Caco-2 (cell line): Measurements from ENCODE around the gene KIRREL3. TPM values are rescaled to one million over a fixed set of nuclear protein-coding genes. Genes with fewer than 3 reads are reported as not detected.

Source experiments
- BruUV-seq: library from RNA; stranded (reverse); fragments of 400-500 nt; replicated peaks from 2 replicates; lab custom pipeline; 2021; lab: Mats Ljungman, UMichigan
- CTCF ChIA-PET: fragments of 300-600 bp; sonication (Branson Sonifier 250); formaldehyde crosslinking; loops from one replicate; lab custom pipeline; 2022; ENCODE audit warnings: antibody characterized with exemption; lab: Charles Lee
- POLR2A ChIA-PET: fragments of 300-600 bp; sonication (Branson Sonifier 250); formaldehyde crosslinking; loops from one replicate; lab custom pipeline; 2022; ENCODE audit warnings: antibody characterized with exemption; lab: Charles Lee
- DNase-seq, 2 experiments: peaks; one replicate each; pipeline versions ENCODE4 v3.0.0 to v3.0.0-alpha.2; 2020 to 2022
- H3K27me3 ChIP-seq: replicated peaks from 2 replicates; pipeline ENCODE4 v1.6.0; 2011; ENCODE audit warnings: low read length; ENCODE audit not compliant: control insufficient read depth, insufficient read depth
- H3K36me3 ChIP-seq: 2 replicates; pipeline ENCODE4 v1.5.1; 2011; ENCODE audit warnings: low read length; ENCODE audit not compliant: control insufficient read depth, insufficient read depth
- H3K4me1 ChIP-seq: fragments of 250-450 bp; sonication (Bioruptor Pico); 2 replicates; pipeline ENCODE4 v1.5.1; 2020; ENCODE audit warnings: mild to moderate bottlenecking
- H3K4me3 ChIP-seq: 2 replicates; pipeline ENCODE4 v1.5.1; 2011; ENCODE audit warnings: low read depth, mild to moderate bottlenecking, control low read depth, low read length
- H3K9me3 ChIP-seq: fragments of 250-450 bp; sonication (Bioruptor Pico); 2 replicates; pipeline ENCODE4 v1.5.1; 2020; ENCODE audit warnings: mild to moderate bottlenecking, moderate library complexity
- H3K27ac Mint-ChIP-seq: one replicate; pipeline ENCODE4 v1.8.0; 2022; ENCODE audit warnings: mixed read lengths; ENCODE audit not compliant: unreplicated experiment
- H3K27me3 Mint-ChIP-seq: one replicate; pipeline ENCODE4 v1.8.0; 2022; ENCODE audit warnings: mixed read lengths; ENCODE audit not compliant: insufficient read depth, unreplicated experiment
- H3K36me3 Mint-ChIP-seq: one replicate; pipeline ENCODE4 v1.8.0; 2022; ENCODE audit warnings: mild to moderate bottlenecking, mixed read lengths; ENCODE audit not compliant: insufficient read depth, unreplicated experiment
- H3K4me1 Mint-ChIP-seq: one replicate; pipeline ENCODE4 v1.8.0; 2022; ENCODE audit warnings: low read depth, mixed read lengths; ENCODE audit not compliant: unreplicated experiment
- H3K4me3 Mint-ChIP-seq: one replicate; pipeline ENCODE4 v1.8.0; 2022; ENCODE audit warnings: mild to moderate bottlenecking, moderate library complexity, mixed read lengths; ENCODE audit not compliant: unreplicated experiment
- H3K9me3 Mint-ChIP-seq: one replicate; pipeline ENCODE4 v1.8.0; 2022; ENCODE audit warnings: mixed read lengths; ENCODE audit not compliant: unreplicated experiment
- CTCF ChIP-seq, 2 experiments: fragments of 200-600 bp in 1 of 2; IDR thresholded peaks; 1 replicate in 1 of 2; 2 replicates in 1 of 2; pipeline versions ENCODE4 v1.5.1 to v1.8.0; 2011 to 2022; ENCODE audit warnings: antibody characterized with exemption in 1 of 2, control low read depth in 1 of 2, inconsistent platforms in 1 of 2, low read depth in 1 of 2, low read length in 1 of 2, mild to moderate bottlenecking in 1 of 2, moderate library complexity in 1 of 2; ENCODE audit not compliant: insufficient read depth in 1 of 2, severe bottlenecking in 1 of 2, unreplicated experiment in 1 of 2
- intact Hi-C: fragments of 100-400 bp; cut with micrococcal nuclease; formaldehyde crosslinking; loops from one replicate; pipeline ENCODE4 v1.10.0; 2022; ENCODE audit not compliant: unreplicated experiment
- total RNA-seq: library from RNA; stranded (reverse); gene quantifications from 2 replicates; pipeline ENCODE4 v1.2.3, GENCODE V29; 2022

Gene KIRREL3
- total RNA-seq, 1 experiment from 2014 or later, result not detected

DNA sequence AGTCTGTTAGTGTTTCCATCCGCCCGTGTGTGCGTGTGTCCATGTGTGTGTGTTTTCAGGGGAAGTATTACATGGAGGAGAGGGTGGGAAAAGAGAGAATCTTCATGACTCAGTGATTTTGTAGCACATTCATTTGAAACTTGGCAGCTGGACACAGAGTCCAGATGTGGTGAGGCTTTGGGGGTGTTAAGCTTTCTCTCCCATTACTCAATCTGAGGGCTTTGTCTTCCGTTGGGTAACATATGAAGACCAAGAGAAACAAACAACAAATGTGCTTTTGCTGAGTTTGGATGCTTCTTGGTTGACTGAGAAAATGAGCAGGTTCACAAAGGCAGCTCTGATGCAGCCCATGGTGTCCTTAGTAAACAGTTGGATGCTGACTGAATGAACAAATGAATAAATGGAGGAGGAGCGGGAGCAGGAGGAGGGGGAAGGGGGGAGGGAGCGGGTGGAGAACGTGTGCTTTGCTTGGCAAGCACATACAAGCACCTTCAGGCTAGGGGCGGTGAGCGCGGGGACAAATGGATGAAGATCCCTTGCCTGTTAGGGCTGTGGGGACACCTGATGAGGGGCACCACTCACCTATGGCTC, 540.8 kb downstream of the KIRREL3 start:
- intact Hi-C loops, result no loop called here
- Mint-ChIP-seq H3K27me3 (peaks cover 33% of the 10 kb centered on the region), H3K27ac (no peak overlapping the region), H3K4me3 (no peak overlapping the region), H3K4me1 (no peaks in the 10 kb centered on the region), H3K36me3 (no peaks in the 10 kb centered on the region), H3K9me3 (peaks cover 10% of the 10 kb centered on the region)
- no TSS peak for BruUV-seq
- no peak for DNase-seq
- H3K9me3 ChIP-seq, result 0 out of 2 replicates have a peak, but pooled peaks cover 2% of the 10 kb centered on the region
- H3K4me1 ChIP-seq, result no peaks in the 10 kb centered on the region
- ChIA-PET POLR2A (no interaction called here), CTCF (no interaction called here)
- H3K36me3 ChIP-seq, result no peaks in the 10 kb centered on the region
- H3K4me3 ChIP-seq, result no peak overlapping the region
- TF ChIP-seq CTCF (IDR thresholded peaks at IDR 0.05; ENCODE audit: insufficient read depth in 1 of 2, low read depth in 1 of 2, low read length in 1 of 2, severe bottlenecking in 1 of 2, unreplicated experiment in 1 of 2), result no peak
- peaks cover 7% of the 10 kb centered on the region for H3K27me3 ChIP-seq

- no TSS peak for BruUV-seq
- Mint-ChIP-seq H3K27me3 (peaks cover 21% of the 10 kb centered on the region), H3K36me3 (no peaks in the 10 kb centered on the region), H3K4me1 (no peaks in the 10 kb centered on the region), H3K4me3 (no peak overlapping the region), H3K9me3 (no peaks in the 10 kb centered on the region), H3K27ac (no peak overlapping the region)
- ChIA-PET POLR2A (no interaction called here), CTCF (no interaction called here)
- no peak for DNase-seq
- Histone ChIP-seq H3K27me3 (peaks cover 3% of the 10 kb centered on the region), H3K9me3 (no peaks in the 10 kb centered on the region), H3K4me1 (no peaks in the 10 kb centered on the region), H3K4me3 (no peak overlapping the region), H3K36me3 (no peaks in the 10 kb centered on the region)
- intact Hi-C loops, result no loop called here
- no peak for TF ChIP-seq CTCF (IDR thresholded peaks at IDR 0.05; ENCODE audit: insufficient read depth in 1 of 2, low read depth in 1 of 2, low read length in 1 of 2, severe bottlenecking in 1 of 2, unreplicated experiment in 1 of 2)
These were observed 542.8 kb downstream of the KIRREL3 start for GRCh38 chr11:126457817-126458216.

GRCh38 chr11:126456783-126457542, 543.6 kb downstream of the KIRREL3 start:
- Mint-ChIP-seq H3K4me1 (no peaks in the 10 kb centered on the region), H3K27me3 (peaks cover 18% of the 10 kb centered on the region), H3K4me3 (no peak overlapping the region), H3K36me3 (no peaks in the 10 kb centered on the region), H3K27ac (no peak overlapping the region), H3K9me3 (no peaks in the 10 kb centered on the region)
- Histone ChIP-seq H3K4me1 (no peaks in the 10 kb centered on the region), H3K4me3 (no peak overlapping the region), H3K9me3 (no peaks in the 10 kb centered on the region), H3K36me3 (no peaks in the 10 kb centered on the region), H3K27me3 (peaks cover 3% of the 10 kb centered on the region)
- CTCF ChIA-PET, result no interaction called here
- DNase-seq, result no peak
- intact Hi-C loops, result no loop called here
- no peak for TF ChIP-seq CTCF (IDR thresholded peaks at IDR 0.05; ENCODE audit: insufficient read depth in 1 of 2, low read depth in 1 of 2, low read length in 1 of 2, severe bottlenecking in 1 of 2, unreplicated experiment in 1 of 2)
- POLR2A ChIA-PET, result no interaction called here
- BruUV-seq, result no TSS peak
